Measurements from ENCODE around the gene TAOK1.
A peak's percentile ranks its signal among the peaks of the same experiment; 100 is the strongest.

TAOK1 gene

GRCh38 chr17:29586676-29587469 is 196.7 kb downstream of the TAOK1 start:
- ChIA-PET CTCF (interaction anchor here (1.4 to 20.8 kb wide), 10 partner anchors 9 to 344 kb away, joined by 3 to 210 read pairs (median 12); partner anchors contain the start of genes ABHD15, SSH2 and TP53I13), POLR2A (interaction anchor here (1.2 kb wide), 1 partner anchor 53 kb away, joined by 4 read pairs; no protein-coding TSS in a partner anchor)
- H3K4me3 ChIP-seq (ENCODE audit: low read depth, low read length): peak overlapping the region; percentile 25
- no peak for TF ChIP-seq CTCF (IDR thresholded peaks at IDR 0.05; ENCODE audit: insufficient read depth, low read length, missing control alignments)
- DNase-seq (ENCODE audit: low read depth, low spot score): no peak

GRCh38 chr17:29587591-29587990 is 197.4 kb downstream of the TAOK1 start:
- peak overlapping the region; percentile 82 for H3K4me3 ChIP-seq (ENCODE audit: low read depth, low read length)
- CTCF ChIA-PET: interaction anchor here (1.2 to 20.8 kb wide), 9 partner anchors 10 to 343 kb away, joined by 3 to 210 read pairs (median 9); partner anchors contain the start of genes ABHD15, SSH2 and TP53I13
- TF ChIP-seq CTCF (IDR thresholded peaks at IDR 0.05; ENCODE audit: insufficient read depth, low read length, missing control alignments): no peak
- DNase-seq (ENCODE audit: low read depth, low spot score): no peak
- POLR2A ChIA-PET: interaction anchor here (0.7 to 1.7 kb wide), 3 partner anchors 11 to 439 kb away, joined by 3 to 5 read pairs (median 4); no protein-coding TSS in a partner anchor

- POLR2A ChIA-PET: interaction anchor here (0.7 to 1.7 kb wide), 5 partner anchors 12 to 438 kb away, joined by 3 to 5 read pairs (median 3); no protein-coding TSS in a partner anchor
- peak overlapping the region; percentile 82 for H3K4me3 ChIP-seq (ENCODE audit: low read depth, low read length)
- CTCF ChIA-PET: interaction anchor here (1.2 to 20.8 kb wide), 9 partner anchors 10 to 343 kb away, joined by 3 to 210 read pairs (median 9); partner anchors contain the start of genes ABHD15, SSH2 and TP53I13
- no peak for DNase-seq (ENCODE audit: low read depth, low spot score)
- no peak for TF ChIP-seq CTCF (IDR thresholded peaks at IDR 0.05; ENCODE audit: insufficient read depth, low read length, missing control alignments)
Observed at GRCh38 chr17:29588017-29588561, 197.9 kb downstream of the TAOK1 start.

GRCh38 chr17:29588562-29589411 is 198.6 kb downstream of the TAOK1 start:
- ChIA-PET CTCF (interaction anchor here (1.0 to 20.8 kb wide), 10 partner anchors 8 to 342 kb away, joined by 3 to 210 read pairs (median 8); partner anchors contain the start of genes ABHD15, SSH2 and TP53I13), POLR2A (interaction anchor here (1.0 to 1.7 kb wide), 4 partner anchors 13 to 51 kb away, joined by 3 to 5 read pairs (median 4); no protein-coding TSS in a partner anchor)
- H3K4me3 ChIP-seq (ENCODE audit: low read depth, low read length): peak overlapping the region; percentile 82
- DNase-seq (ENCODE audit: low read depth, low spot score): no peak
- no peak for TF ChIP-seq CTCF (IDR thresholded peaks at IDR 0.05; ENCODE audit: insufficient read depth, low read length, missing control alignments)

- H3K4me3 ChIP-seq (ENCODE audit: low read depth, low read length): peak within 1 kb of the TSS; percentile 82
- no peak for TF ChIP-seq CTCF (IDR thresholded peaks at IDR 0.05; ENCODE audit: insufficient read depth, low read length, missing control alignments)
- ChIA-PET POLR2A (no interaction called here), CTCF (interaction anchor here (0.9 to 20.8 kb wide), 7 partner anchors 9 to 499 kb away, joined by 3 to 210 read pairs (median 23); partner anchors contain the start of gene TP53I13)
- no peak for DNase-seq (ENCODE audit: low read depth, low spot score)
Observed at GRCh38 chr17:29589524-29590410, 199.6 kb downstream of the TAOK1 start, which contains the start of gene GIT1. GIT1 (minus strand) TSS chr17:29589648; CDS start chr17:29589378, 270 bp downstream.
